Neutrophil (primary cell): Measurements from ENCODE around the gene TTC38.

Source experiments
- H3K27ac ChIP-seq: fragments of 200-600 bp; sonication (generic); 2 replicates; pipeline ENCODE4 v1.5.1; 2016; ENCODE audit warnings: mild to moderate bottlenecking, moderate library complexity
- H3K27me3 ChIP-seq: fragments of 200-600 bp; sonication (generic); 2 replicates; pipeline ENCODE4 v1.6.0; 2016; ENCODE audit warnings: mild to moderate bottlenecking
- H3K36me3 ChIP-seq: fragments of 200-600 bp; sonication (generic); 2 replicates; pipeline ENCODE4 v1.5.1; 2017
- H3K4me1 ChIP-seq, 2 experiments: fragments of 200-600 bp in 1 of 2; sonication (generic) in 1 of 2; 1 replicate in 1 of 2; 2 replicates in 1 of 2; pipeline versions ENCODE4 v1.5.1 to v1.6.1; 2013 to 2016; ENCODE audit warnings: low read depth in 1 of 2, low read length in 1 of 2, mild to moderate bottlenecking in 1 of 2, moderate library complexity in 1 of 2; ENCODE audit not compliant: control insufficient read depth in 1 of 2, insufficient read depth in 1 of 2
- H3K4me3 ChIP-seq, 2 experiments: fragments of 200-600 bp in 1 of 2; sonication (generic) in 1 of 2; 1 replicate in 1 of 2; 2 replicates in 1 of 2; pipeline ENCODE4 v1.5.1; 2013 to 2016; ENCODE audit warnings: low read depth in 1 of 2, low read length in 1 of 2, mild to moderate bottlenecking in 1 of 2, moderate library complexity in 1 of 2
- H3K9me3 ChIP-seq: fragments of 200-600 bp; sonication (generic); 2 replicates; pipeline ENCODE4 v1.5.1; 2016
- CTCF ChIP-seq: fragments of 200-600 bp; sonication (generic); IDR thresholded peaks from 2 replicates; pipeline ENCODE4 v1.5.1; 2016; ENCODE audit warnings: antibody characterized with exemption

Gene TTC38

GRCh38 chr22:46225631-46226030 lies 42.2 kb upstream of the TTC38 start:
- TF ChIP-seq CTCF: no peak
- Histone ChIP-seq H3K27me3 (no peaks in the 10 kb centered on the region), H3K27ac (no peak overlapping the region), H3K4me1 (no peaks in the 10 kb centered on the region), H3K36me3 (peaks cover 11% of the 10 kb centered on the region), H3K4me3 (no peak overlapping the region), H3K9me3 (no peaks in the 10 kb centered on the region)

- peaks cover 2% of the 10 kb centered on the region for H3K36me3 ChIP-seq
- H3K4me1 ChIP-seq: no peaks in the 10 kb centered on the region
- no peaks in the 10 kb centered on the region for H3K9me3 ChIP-seq
- no peak overlapping the region for H3K4me3 ChIP-seq
- H3K27me3 ChIP-seq: no peaks in the 10 kb centered on the region
- no peak overlapping the region for H3K27ac ChIP-seq
- no peak for TF ChIP-seq CTCF
Observed at GRCh38 chr22:46226577-46226976, 41.2 kb upstream of the TTC38 start.

DNA sequence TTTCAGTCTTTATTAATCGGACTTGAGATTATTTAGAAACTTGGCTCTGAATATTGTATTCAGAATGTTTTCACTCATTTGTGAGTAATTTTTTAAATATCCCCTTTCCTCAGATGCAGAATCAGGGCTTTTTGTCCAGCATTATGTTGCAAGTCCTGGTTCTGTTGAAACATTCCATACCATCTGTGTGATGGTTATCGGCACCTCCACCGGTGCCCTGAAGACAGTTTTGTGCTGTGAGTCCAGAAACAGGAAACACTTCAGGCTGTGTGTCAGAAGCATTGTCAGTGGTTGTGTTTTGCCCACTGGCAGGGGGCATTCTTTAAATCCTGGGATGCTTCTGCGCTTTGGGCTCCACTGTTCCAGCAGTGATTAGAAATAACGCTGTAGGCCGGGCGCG lies 38.1 kb upstream of the TTC38 start:
- Histone ChIP-seq H3K27ac (no peak overlapping the region), H3K4me1 (no peaks in the 10 kb centered on the region), H3K27me3 (no peaks in the 10 kb centered on the region), H3K4me3 (no peak overlapping the region), H3K9me3 (no peaks in the 10 kb centered on the region), H3K36me3 (no peaks in the 10 kb centered on the region)
- no peak for TF ChIP-seq CTCF

GRCh38 chr22:46230262-46230901 lies 37.4 kb upstream of the TTC38 start:
- Histone ChIP-seq H3K27ac (no peak overlapping the region), H3K9me3 (no peaks in the 10 kb centered on the region), H3K4me1 (no peaks in the 10 kb centered on the region), H3K36me3 (peaks cover 2% of the 10 kb centered on the region), H3K4me3 (no peak overlapping the region), H3K27me3 (no peaks in the 10 kb centered on the region)
- no peak for TF ChIP-seq CTCF

DNA sequence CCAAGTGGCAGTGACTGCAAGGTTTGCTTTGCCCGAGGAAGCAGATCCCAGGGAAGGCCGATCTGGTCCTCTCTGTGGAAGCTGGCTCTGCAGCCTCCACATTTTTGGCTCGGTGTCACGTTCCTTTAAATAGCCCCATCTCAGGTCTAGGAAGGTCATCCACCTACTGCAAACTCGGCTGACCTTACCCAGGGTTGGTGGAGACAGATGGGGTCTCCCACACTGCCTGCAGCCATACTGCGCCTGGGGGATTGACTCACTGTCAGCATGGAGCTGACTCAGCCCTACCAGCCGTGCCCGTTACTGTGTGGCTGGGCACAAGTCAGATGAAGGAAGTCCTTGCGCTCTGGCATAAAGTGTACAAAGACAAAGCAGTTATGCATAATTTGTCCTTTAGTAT lies 34.6 kb upstream of the TTC38 start:
- no peak overlapping the region for H3K4me3 ChIP-seq
- peaks cover 7% of the 10 kb centered on the region for H3K36me3 ChIP-seq
- H3K4me1 ChIP-seq: no peaks in the 10 kb centered on the region
- H3K27ac ChIP-seq: no peak overlapping the region
- no peaks in the 10 kb centered on the region for H3K27me3 ChIP-seq
- H3K9me3 ChIP-seq: no peaks in the 10 kb centered on the region
- TF ChIP-seq CTCF: no peak
